ENCODE results near the gene ADGRF1. TPM values are rescaled to one million over a fixed set of nuclear protein-coding genes. Genes with fewer than 3 reads are reported as not detected.

The ADGRF1 gene
- polyA plus RNA-seq, 3 donors: 39.5 to 71.5 (median 50.9) TPM

DNA sequence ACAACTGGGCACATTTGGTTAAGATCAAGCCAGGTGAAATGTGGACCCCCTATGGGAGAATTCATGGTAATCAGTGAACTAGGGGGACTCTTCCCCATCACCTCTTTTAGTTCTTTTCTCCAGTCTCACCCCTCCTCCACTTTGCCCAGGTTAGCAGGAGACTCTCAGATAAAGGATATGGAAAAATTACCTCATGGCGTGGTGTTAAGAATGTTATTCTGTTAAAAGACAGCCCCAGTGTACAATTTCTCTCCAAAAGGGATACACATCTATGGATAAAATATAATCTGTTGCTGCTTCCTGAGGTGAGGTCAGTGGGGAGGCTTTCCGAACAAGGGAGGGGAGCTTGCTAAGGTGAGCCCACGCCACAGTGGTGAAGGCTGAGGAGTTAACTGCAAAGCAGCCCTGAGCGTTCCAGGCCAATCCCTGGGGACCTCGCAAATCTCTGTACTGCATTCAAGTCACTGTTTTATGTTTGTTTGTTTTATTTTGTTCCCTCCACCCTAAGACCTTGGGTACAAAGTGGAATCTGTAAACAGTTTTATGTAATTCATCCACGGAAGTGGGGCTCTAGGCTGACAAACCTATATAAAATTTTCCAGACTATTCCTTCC is 52.0 kb downstream of the ADGRF1 start:
- no peak for DNase-seq

DNA sequence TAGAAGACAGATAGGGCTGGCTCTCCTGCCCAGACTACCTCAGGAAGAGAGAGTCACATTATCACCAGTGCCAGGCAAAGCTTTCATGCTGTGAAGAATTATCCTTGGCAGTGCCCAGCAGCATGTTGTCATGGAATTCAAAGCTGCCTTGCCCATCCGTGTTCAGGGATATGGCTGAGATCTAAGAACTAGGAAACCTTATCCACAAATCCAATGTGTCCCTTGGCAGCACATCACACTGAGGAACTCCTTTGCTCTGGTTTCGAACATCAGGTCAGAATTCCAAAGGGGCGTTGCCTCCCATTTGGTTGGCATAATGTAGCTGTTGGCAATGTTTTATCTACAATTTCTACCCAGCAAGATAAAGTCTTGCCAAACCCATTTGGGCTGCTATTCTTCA is 52.7 kb downstream of the ADGRF1 start:
- no peak for DNase-seq

DNA sequence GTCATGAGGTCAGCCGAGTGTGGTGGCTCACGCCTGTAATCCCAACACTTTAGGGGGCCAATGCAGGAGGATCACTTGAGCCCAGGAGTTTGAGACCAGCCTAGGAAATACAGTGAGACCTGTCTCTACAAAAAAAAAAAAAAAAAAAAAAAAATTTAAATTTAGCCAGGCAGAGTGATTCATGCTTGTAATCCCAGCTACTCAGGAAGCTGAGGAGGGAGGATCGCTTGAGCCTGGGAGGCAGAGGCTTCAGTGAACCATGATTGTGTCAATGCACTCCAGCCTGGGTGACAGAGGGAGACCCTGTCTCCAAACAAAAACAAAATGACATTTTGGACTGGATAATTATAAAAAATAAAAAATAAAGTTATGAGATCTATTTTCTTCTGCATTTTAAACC is 56.2 kb downstream of the ADGRF1 start:
- no peak for DNase-seq

DNA sequence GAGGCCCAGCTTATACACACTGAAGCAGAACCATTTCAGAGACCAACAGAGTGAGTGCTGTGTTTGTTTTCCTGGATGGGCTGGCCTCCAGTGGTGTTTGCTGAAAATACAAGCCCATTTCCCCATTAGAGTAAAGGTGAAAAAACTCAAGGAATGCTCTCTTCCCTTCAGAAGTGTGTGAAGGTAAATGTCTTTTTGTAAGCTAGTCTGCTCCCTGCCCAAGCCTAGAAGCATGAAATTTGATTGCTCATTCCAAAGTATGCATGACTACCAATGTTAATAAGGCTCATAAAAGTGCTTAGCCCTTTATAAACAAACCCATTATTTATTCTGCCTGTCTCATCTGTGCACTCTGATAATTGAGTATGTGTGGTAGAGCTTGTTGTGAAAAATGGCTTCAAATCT is 59.1 kb downstream of the ADGRF1 start:
- DNase-seq: peak; percentile 37

GRCh38 chr6:46979206-46979605 is 62.9 kb downstream of the ADGRF1 start:
- DNase-seq: no peak

DNA sequence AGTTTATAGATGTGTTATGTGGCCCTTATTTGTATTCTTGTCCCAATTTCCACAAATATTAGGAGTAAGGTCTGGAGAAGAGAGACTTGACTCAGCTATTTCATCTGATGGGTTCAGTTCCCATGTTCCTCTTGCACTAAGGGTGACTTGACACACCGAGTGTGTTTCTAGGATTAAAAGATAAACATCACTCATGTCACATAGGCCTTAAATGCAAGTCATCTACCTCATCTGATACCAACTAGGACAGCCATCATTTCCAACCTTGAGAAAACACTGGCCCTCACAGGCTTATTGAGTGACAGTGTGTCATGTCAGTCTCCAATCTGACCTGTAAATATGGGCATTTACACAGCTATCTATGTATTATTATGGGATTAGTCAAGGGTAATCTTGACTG is 67.3 kb downstream of the ADGRF1 start:
- no peak for DNase-seq

DNA sequence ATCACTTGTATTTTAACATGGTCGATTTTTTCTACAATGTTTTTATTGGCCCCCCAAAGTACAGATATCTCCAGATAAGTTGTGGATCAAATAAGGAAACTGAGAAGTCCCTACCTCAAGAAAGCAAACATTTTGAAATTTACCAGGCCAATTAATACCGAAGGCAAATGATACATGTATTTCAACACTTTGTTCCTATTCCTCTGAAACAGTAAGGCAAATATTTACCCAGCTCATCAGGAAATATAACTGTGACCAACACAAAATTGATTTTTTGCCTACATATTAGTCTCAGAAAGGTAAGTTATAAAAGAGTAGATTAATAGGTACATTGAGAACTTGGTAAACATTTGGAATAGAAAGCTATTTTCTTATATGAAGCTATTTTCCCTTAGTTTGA is 69.1 kb downstream of the ADGRF1 start:
- DNase-seq: no peak

DNA sequence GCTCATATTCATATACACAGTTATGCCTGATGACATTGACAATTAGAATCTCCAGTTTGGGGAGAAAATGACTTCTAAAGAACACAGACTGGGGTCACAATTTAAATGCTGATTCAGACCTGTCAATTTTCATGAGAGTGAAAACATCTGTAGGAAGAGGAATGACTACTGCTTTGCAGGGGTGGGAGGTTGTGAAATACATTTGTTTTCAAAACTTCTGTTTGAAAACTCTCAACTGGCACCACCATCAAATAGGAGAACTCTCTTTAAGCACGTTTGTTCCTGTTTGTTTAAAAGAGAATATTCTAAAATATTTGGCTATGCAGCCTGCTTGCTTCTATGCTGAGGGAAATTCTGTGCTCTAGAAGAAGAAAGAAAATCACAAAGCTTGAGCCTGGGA is 69.6 kb downstream of the ADGRF1 start:
- DNase-seq: no peak

DNA sequence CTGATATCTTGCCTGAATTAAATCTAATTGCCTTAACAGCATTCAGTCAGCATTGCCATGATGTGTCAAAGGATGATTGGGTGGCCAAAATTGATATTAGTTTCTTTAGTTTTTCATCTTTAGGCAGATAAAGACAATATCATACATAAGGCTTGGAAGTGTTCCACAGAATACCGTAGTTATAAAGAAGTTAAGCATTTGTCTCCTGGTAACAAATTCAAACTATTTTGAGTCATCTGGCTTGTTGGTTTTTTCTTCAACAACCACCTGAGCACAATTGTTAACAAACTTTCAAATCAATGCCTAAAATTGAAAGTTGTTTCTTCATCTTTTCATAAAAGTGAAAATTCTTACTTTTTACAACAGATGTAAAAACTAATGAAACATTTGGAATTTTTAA is 72.9 kb downstream of the ADGRF1 start:
- DNase-seq: no peak

DNA sequence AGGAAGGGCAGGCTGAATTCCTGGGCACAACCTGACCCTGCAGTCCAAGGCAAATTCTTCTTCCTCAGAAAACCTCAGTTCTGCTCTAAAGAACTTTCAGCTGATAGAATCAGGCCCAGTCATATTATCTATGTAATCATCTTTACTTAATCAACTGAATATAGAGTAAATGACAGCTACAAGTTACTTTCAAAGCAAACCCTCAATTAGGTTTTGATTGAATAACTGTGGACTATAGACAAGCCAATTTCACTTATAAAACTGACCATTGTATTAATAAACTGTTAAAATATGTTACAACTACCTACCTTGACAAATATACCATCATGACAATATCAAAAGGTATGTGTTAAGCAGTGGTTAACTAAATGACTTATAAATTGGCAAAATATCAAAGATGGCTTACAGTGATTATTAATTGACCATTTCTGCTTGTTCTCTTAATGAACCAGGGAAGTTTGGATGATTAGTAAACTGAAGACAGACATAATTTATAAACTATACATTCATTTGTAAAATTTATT is 74.2 kb downstream of the ADGRF1 start:
- DNase-seq: no peak

DNA sequence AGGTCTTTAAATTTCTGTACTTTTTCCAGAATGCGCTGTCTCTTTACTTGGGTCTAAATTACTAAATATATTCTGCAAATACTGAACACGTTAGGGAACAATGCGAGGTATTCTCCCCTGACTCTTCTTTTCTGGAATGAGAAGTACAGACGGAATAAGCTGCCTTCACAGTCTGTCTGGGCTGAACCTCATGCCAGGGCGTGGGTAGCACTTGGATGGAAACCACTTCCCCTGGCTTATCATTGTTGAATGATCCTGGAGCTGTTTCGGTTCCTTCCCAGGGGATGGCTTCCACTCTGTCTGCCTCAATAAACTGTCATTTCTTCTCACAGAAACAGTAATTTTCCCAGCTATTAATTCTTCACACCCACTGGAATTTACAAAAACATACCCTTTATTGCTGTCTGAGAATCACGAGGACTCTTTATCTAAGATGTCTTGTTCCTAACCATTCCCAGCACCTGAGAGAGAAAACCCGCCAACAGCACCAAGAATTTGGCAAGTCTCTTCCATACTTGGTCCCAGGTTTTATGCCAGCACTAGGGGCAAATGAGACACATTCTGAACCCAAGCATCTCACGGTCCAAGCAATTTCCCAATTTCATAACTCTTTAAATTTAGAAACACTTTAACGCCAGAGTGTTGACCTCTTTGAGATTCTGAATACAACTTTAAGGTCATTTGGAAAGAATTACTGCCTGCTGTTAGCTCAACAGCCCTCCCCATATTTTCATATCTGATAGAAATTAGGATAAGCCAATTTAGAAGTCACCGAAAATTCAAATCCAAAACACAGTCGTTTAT is 77.2 kb downstream of the ADGRF1 start:
- no peak for DNase-seq

DNA sequence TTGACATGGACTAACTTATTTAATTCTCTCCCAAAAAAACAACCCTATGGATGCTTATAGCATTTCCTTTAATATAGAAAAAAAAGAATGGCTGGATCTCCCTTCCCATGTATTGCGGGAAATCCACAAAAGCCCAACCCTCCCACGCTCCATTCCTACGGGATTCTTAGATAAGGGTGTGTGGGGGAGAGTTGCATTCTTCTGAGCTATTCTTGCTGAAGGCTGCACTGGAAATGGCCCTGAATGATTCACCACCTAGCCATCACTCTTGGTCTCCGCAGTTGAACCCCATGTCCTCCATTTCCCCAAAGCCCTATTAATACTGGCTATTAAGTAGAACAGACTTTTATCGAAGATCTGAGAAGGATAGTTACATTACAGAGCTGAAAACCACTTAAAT is 78.5 kb downstream of the ADGRF1 start:
- DNase-seq: no peak

DNA sequence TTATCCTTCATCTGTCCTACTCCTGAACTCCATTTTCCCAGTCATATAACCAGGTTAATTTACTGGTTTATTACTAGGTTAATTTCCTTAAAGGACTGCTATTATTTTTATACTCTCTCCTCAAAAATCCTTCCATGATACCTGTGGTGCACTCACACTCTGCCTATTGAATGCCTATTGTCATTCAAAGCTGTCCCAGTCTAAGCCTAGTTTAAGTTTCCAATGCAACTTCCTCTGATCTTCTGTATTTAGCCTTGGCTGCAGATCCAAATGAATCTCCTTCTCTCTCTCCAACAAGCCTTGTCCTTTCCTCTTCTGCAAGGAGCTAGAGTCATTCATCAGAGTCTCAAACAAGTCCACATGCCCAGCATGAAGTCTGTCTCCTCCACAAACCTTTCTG is 79.1 kb downstream of the ADGRF1 start:
- no peak for DNase-seq

DNA sequence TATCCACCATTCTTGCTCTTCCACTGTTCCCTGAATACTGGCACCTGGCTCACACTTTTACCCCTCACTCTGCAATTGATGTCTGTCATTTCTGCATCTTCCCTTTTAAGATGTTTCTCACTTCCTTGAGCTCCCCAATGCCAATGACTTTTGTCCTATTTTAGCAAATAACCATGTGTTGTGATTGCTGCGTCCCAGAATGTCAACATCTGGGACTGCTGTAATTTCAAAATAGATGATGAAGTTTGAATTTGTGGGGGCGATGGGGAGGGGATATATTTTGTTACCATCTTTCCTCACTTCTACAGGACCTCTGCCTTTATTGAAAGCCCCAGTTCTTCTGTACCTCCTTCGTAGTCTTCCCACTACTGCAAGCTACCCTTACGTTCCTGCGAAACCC is 80.4 kb downstream of the ADGRF1 start:
- DNase-seq: no peak

- no peak for DNase-seq
Measured at GRCh38 chr6:46961232-46961631, 80.9 kb downstream of the ADGRF1 start.

DNA sequence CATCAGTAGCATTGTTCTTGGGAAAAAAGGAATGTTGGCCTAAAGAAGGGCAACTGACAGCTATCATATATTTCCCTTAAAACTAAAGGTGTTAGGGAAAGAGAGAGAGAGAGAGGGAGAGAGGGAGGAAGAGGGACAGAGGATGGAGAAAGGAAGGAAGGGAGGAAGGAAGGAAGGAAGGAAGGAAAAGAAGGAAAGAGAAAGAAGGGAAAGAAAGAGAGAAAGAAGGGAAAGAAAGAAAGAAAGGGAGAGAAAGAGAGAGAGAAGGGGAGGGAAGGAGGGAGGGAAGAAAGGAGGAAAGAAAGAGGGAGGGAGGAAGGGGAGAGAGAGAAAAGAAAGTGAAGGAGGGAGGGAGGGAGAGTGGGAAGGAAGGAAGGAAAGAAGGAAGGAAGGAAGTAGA is 82.7 kb downstream of the ADGRF1 start:
- DNase-seq: no peak

- DNase-seq: no peak
Measured at GRCh38 chr6:46956409-46956808, 85.7 kb downstream of the ADGRF1 start.

DNA sequence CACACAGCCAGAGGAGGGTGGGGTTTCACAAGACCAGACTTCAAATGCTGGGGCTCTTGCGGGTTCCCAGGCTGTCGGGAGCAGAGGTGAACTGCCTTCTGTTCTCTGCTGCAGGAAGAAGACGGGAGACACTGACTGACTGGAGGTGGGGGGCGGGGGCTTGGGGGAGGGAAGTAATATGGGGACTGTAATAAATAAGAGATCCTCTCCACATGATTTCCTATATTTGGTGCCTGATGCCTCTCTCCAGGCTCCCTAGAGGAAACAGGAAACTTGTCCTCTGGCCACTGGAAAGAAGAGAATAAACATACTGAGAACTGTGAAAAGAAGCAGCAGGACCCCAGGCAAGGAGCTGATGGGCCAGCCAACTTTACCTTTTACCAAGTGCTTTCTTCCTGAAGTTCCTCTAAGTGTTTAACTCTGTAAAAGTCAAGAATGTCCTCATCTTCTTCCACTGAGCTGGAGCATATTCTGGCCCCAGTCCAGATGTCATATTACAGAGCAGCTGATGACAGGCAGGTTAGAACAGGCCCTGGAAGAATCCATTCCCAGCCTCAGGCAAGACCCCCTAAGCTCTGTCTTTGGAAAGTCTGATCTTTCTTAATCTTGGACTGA is 87.2 kb downstream of the ADGRF1 start:
- DNase-seq: no peak

DNA sequence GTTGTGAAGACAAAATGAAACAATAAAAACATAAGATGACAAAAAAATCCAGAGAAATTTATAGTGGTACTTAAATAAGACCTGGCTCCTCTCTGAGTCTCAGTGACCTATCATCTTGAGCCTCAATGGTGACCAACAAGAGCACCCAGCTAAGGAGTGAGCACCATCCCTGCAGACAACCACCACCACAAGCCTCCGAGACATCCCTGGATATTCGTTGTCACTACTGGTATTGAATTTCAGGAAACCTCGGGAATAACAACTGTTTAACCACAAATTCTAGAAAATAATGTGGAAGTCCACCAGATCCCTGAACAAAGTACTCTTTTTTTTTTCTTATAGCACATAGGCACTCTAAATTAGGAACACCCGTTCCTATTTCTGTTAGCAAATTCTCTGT is 88.2 kb downstream of the ADGRF1 start:
- no peak for DNase-seq

- no peak for DNase-seq
Measured at GRCh38 chr6:46949632-46950280, 92.4 kb downstream of the ADGRF1 start.

DNA sequence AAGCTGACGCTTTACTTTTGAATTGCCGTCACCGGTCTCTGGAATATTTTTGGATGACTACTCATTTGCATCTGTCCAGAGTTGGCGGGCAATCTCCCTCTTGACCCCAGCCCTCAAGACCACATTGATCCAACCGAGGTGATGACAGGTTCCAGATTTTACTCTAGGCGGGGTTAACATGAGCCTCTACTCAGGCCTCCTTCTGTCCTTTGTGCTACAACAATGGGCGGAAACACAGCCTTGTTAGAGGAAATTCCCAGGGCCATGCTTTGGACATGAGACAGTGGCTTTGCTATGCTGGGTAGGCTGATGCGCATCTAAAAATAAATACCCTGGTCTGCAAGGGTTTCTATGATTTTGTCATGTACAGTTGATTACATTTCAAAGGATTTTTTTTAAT is 93.4 kb downstream of the ADGRF1 start:
- no peak for DNase-seq

Data from renal pelvis (tissue), 4 donors.